GM12891 (cell line): ENCODE results near the gene PDHB.

Source experiments
- DNase-seq: peaks from one replicate; pipeline ENCODE4 v3.0.0; 2011; ENCODE audit warnings: low spot score; ENCODE audit not compliant: insufficient read length
- FAIRE-seq: peaks from 2 replicates; lab custom pipeline; 2011; peaks lifted over from hg19 to GRCh38; lab: Jason Lieb, UNC
- PAX5 ChIP-seq: IDR thresholded peaks from 2 replicates; pipeline ENCODE4 v1.6.1; 2011; ENCODE audit warnings: low read length, moderate library complexity, mild to moderate bottlenecking; ENCODE audit not compliant: insufficient read depth, severe bottlenecking
- POLR2A ChIP-seq: IDR thresholded peaks from 2 replicates; pipeline ENCODE4 v1.6.1; 2011; ENCODE audit warnings: low read depth, low read length, control low read depth
- POLR2AphosphoS5 ChIP-seq: IDR thresholded peaks from 2 replicates; pipeline ENCODE4 v1.6.1; 2011; ENCODE audit warnings: low read depth, low read length, control low read depth
- POU2F2 ChIP-seq: IDR thresholded peaks from 2 replicates; pipeline ENCODE4 v1.6.1; 2011; ENCODE audit warnings: low read depth, mild to moderate bottlenecking, control low read depth, low read length, moderate library complexity
- SPI1 ChIP-seq: IDR thresholded peaks from 2 replicates; pipeline ENCODE4 v1.6.1; 2011; ENCODE audit warnings: low read depth, low read length, control low read depth
- TAF1 ChIP-seq: IDR thresholded peaks from 2 replicates; pipeline ENCODE4 v1.6.1; 2011; ENCODE audit warnings: low read depth, low read length, control low read depth

PDHB gene

DNA sequence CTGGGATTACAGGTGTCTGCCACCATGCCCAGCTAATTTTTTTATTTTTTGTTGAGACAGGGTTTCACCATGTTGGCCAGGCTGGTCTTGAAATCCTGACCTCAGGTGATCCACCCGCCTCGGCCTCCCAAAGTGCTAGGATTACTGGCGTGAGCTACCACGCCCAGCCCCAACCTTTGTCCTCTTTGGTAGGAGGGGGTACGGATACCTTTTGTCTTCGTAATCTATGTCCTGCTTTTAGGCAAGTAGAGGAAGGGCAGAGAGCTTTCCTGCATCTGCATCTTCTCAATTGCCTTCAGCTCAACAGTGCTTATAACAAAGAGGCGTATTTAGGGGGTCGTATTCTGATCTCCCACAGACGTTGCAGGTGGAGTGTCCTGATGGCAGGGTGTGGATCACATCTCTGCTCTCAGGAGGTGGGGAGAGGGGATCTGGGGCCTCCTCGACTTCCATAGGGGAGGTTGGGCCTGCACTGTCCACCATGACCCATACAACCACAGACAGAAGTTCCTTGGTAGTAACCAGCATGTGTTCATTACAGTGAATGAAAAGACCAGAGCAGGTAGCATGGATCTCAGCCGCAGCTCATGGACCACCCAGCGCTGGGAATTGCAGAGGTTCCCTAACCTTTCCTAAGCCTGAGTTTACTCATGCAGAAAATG, 36.9 kb upstream of the PDHB start:
- FAIRE-seq (no peak), DNase-seq (no peak)
- TF ChIP-seq POLR2AphosphoS5, result no peak
- no peak for TF ChIP-seq PAX5

DNA sequence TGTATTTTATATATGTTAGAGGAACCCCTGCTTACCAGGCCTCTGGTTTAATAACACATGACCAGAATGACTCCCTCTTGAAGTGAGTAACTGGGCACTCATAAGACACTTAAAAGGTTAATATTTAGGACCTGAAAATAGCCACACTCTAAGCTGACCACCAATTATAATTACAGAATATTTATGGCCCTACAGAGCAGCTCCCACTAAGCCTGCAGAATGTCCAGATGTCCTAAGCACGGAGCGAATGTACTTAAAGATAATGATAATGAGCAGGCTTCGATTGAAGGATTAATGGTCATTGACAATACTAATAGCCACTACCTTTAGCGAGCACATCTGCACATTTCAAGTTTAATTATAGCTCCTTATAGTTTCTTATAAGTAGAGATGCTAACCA, 35.5 kb upstream of the PDHB start:
- FAIRE-seq (no peak), DNase-seq (no peak)
- no peak for TF ChIP-seq POLR2A
- no peak for TF ChIP-seq SPI1
- TF ChIP-seq POLR2AphosphoS5, result no peak
- TF ChIP-seq PAX5, result no peak
- no peak for TF ChIP-seq POU2F2
- TF ChIP-seq TAF1, result no peak

DNA sequence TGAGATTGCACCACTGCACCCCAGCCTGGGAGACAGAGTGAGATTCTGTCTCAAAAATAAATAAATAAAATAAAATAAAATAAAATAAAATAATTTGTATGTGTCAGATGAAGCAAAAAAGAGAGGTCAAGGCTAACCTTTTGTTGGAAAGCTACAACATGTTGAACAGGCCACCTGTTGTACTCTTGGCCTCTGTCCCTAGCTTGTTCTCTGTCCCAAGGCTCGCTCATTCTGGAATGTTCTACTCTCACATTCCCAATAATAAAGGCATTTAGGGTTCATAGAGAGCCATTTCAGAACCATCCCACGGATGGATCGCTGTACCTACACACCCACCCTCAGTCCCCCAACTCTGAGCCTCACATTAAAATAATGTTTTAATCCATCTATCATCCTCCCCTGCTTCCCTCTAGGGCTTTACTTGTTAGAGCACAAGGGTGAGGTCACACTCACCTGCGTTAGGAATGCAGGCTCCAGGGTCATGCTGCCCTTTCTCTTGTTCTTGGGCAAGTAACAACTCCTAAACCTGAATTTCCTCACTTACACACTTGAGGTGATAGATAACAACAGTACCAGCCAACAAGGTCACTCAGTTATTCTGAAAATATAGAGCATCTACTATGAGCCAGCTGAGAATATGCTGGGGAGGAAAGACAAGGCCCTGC, 33.4 kb upstream of the PDHB start:
- FAIRE-seq (no peak), DNase-seq (no peak)
- TF ChIP-seq PAX5 (no peak), POLR2AphosphoS5 (no peak)

GRCh38 chr3:58464866-58465265, 31.2 kb upstream of the PDHB start:
- DNase-seq, result no peak
- TF ChIP-seq PAX5, result no peak
- no peak for TF ChIP-seq POLR2AphosphoS5
- no peak for TF ChIP-seq POLR2A
- TF ChIP-seq SPI1, result no peak
- no peak for TF ChIP-seq POU2F2
- no peak for FAIRE-seq

GRCh38 chr3:58463942-58464271, 30.3 kb upstream of the PDHB start:
- TF ChIP-seq POU2F2 (no peak), POLR2AphosphoS5 (no peak), POLR2A (no peak), TAF1 (no peak), PAX5 (no peak), SPI1 (no peak)
- FAIRE-seq, result no peak
- DNase-seq, result no peak

DNA sequence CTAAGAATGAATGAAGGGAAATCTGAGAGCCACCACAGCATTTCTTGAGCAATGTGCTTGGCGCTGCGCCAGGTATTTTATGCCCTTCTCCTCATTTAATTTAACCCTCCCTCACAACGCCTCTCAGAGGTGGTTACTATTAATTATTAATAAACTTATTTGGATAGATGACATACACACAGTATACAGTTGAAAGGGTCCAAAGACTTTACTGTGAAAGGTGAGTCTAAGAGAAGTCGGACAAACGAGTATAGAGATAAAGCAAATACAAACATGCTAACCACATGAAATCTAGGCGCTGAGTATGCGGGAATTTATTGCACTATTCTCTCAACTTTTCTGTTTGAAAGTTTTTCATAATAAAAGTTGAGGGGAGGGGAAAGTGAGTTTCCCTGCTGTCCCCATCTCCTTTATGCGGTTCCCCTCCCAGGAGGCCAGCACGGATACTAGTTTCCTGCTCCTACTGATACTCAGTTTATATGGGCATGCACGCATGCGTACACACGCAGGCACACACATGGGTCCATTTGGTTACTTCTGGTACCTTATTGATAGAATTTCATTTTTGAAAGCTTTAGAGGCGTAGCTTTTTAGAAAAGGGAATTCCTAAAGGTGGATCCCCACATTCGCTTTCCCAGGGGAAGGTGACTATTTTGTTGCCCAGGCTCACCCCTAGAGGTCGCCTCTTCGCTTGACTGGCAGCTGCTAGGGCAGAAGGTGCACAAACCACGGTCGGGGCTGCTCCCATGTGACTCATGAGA, 29.7 kb upstream of the PDHB start:
- FAIRE-seq, result peak; percentile 87
- TF ChIP-seq PAX5 (no peak), POLR2AphosphoS5 (no peak), SPI1 (no peak), POLR2A (no peak), POU2F2 (no peak), TAF1 (no peak)
- DNase-seq, result peak; percentile 53

GRCh38 chr3:58462829-58463180, 29.2 kb upstream of the PDHB start:
- TF ChIP-seq SPI1, result no peak
- TF ChIP-seq TAF1, result no peak
- no peak for TF ChIP-seq POLR2A
- TF ChIP-seq POU2F2, result no peak
- TF ChIP-seq POLR2AphosphoS5, result no peak
- TF ChIP-seq PAX5, result no peak
- DNase-seq (no peak), FAIRE-seq (no peak)

- TF ChIP-seq PAX5 (no peak), POLR2AphosphoS5 (no peak), SPI1 (no peak), TAF1 (no peak), POLR2A (no peak), POU2F2 (no peak)
- DNase-seq (no peak), FAIRE-seq (no peak)
These were observed 25.5 kb upstream of the PDHB start for GRCh38 chr3:58459160-58459559.

DNA sequence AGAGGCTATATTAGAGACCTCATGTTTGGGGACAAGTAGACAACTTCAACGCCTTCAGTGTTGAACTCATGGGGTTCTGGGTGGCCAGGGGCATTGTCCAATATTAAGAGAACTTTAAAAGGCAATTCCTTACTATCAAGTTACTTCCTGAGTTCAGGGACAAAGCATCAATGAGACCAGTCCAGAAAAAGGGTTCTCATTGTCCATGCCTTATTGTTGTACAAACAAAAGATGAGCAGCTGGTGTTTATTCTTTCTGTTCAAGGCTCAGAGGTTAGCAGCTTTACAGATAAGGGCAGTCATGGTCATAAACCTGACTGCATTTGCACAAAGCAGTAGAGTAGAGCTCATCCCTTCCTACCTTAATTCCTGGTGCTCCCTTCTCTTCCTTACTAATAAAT, 18.5 kb upstream of the PDHB start:
- no peak for DNase-seq
- TF ChIP-seq PAX5, result no peak
- no peak for TF ChIP-seq POLR2AphosphoS5
- TF ChIP-seq SPI1, result no peak
- TF ChIP-seq POU2F2, result no peak
- TF ChIP-seq TAF1, result no peak
- no peak for TF ChIP-seq POLR2A
- no peak for FAIRE-seq
